GM23248 (cell line): Measurements from ENCODE around the gene ATP2C1. TPM values are rescaled to one million over a fixed set of nuclear protein-coding genes. Genes with fewer than 3 reads are reported as not detected.

Experiments used
- DNase-seq: peaks from one replicate; pipeline ENCODE4 v3.0.0-alpha.2; 2015
- H2AFZ ChIP-seq: fragments of 200-600 bp; sonication (generic); 2 replicates; pipeline ENCODE4 v1.6.1; 2016; ENCODE audit warnings: antibody characterized with exemption
- H3F3A ChIP-seq: fragments of 200-600 bp; sonication (generic); 2 replicates; pipeline ENCODE4 v1.6.1; 2016; ENCODE audit warnings: mild to moderate bottlenecking, antibody characterized with exemption, mixed run types; ENCODE audit not compliant: insufficient read depth
- H3K27ac ChIP-seq: fragments of 200-600 bp; sonication (generic); 2 replicates; pipeline ENCODE4 v1.5.1; 2016; ENCODE audit warnings: mild to moderate bottlenecking
- H3K27me3 ChIP-seq: fragments of 200-600 bp; sonication (generic); replicated peaks from 2 replicates; pipeline ENCODE4 v1.6.1; 2016; ENCODE audit warnings: mild to moderate bottlenecking; ENCODE audit not compliant: insufficient read depth
- H3K36me3 ChIP-seq: fragments of 200-600 bp; sonication (generic); 2 replicates; pipeline ENCODE4 v1.6.1; 2016; ENCODE audit warnings: low read depth, mild to moderate bottlenecking
- H3K4me1 ChIP-seq: fragments of 200-600 bp; sonication (generic); 2 replicates; pipeline ENCODE4 v1.6.1; 2016; ENCODE audit warnings: mild to moderate bottlenecking; ENCODE audit not compliant: insufficient read depth
- H3K4me2 ChIP-seq: fragments of 200-600 bp; sonication (generic); one replicate; pipeline ENCODE4 v1.6.1; 2016; ENCODE audit warnings: mild to moderate bottlenecking; ENCODE audit not compliant: unreplicated experiment
- H3K4me3 ChIP-seq: fragments of 200-600 bp; sonication (generic); 2 replicates; pipeline ENCODE4 v1.5.1; 2016; ENCODE audit warnings: mild to moderate bottlenecking
- H3K79me2 ChIP-seq: fragments of 200-600 bp; sonication (generic); 2 replicates; pipeline ENCODE4 v1.6.1; 2016; ENCODE audit warnings: mild to moderate bottlenecking; ENCODE audit not compliant: insufficient read depth
- H3K9ac ChIP-seq: fragments of 200-600 bp; sonication (generic); 2 replicates; pipeline ENCODE4 v1.6.1; 2016; ENCODE audit warnings: mild to moderate bottlenecking
- H3K9me2 ChIP-seq: fragments of 200-600 bp; sonication (generic); 2 replicates; pipeline ENCODE4 v1.6.1; 2016; ENCODE audit warnings: mixed run types, mild to moderate bottlenecking, moderate library complexity; ENCODE audit not compliant: insufficient read depth
- H3K9me3 ChIP-seq: fragments of 200-600 bp; sonication (generic); one replicate; pipeline ENCODE4 v1.6.1; 2017; ENCODE audit warnings: low read depth
- H4K20me1 ChIP-seq: fragments of 200-600 bp; sonication (generic); 2 replicates; pipeline ENCODE4 v1.6.0; 2016; ENCODE audit not compliant: insufficient read depth
- EZH2 ChIP-seq: fragments of 200-600 bp; sonication (generic); IDR thresholded peaks from 2 replicates; pipeline ENCODE4 v1.6.1; 2018; ENCODE audit warnings: antibody characterized with exemption, mild to moderate bottlenecking; ENCODE audit not compliant: insufficient read depth, poor library complexity, severe bottlenecking
- EZH2phosphoT487 ChIP-seq: fragments of 200-600 bp; sonication (generic); IDR thresholded peaks from 2 replicates; pipeline ENCODE4 v1.6.1; 2018; ENCODE audit warnings: antibody characterized with exemption, moderate library complexity, mild to moderate bottlenecking, low read depth; ENCODE audit not compliant: insufficient read depth
- WGBS, 2 experiments: methylation state at CpG; one replicate each; pipeline ENCODE4 v1.1.6; 2015 to 2017; ENCODE audit warnings: low lambda C conversion rate in 2 of 2, low coverage in 1 of 2; ENCODE audit errors: missing lambda C conversion rate in 2 of 2; 5-methylcytosine and 5-hydroxymethylcytosine counted together
- in situ Hi-C: fragments of 300-500 bp; cut with MboI; formaldehyde crosslinking; loops from 2 replicates; pipeline ENCODE4 v1.15.0; 2020
- polyA plus RNA-seq: library from polyadenylated mRNA; unstranded; fragments of >200 nt; fragmentation: Nextera tagmentation; extraction: Ambion mirVana; gene quantifications from 2 replicates; pipeline ENCODE4 v1.2.1, GENCODE V29; 2016
- total RNA-seq: library from RNA; depleted of rRNA; stranded (reverse); fragments of >200 nt; shearing (Covaris generic); gene quantifications from 2 replicates; pipeline ENCODE4 v1.2.3, GENCODE V29; 2014

The ATP2C1 gene
- total and polyA plus RNA-seq, 2 experiments from 2014 or later: 73.6 to 74.7 TPM

GRCh38 chr3:130915567-130916292 lies 21.8 kb downstream of the ATP2C1 start:
- Histone ChIP-seq H3F3A (no peaks in the 10 kb centered on the region), H2AFZ (no peak overlapping the region), H3K4me1 (peaks cover 6% of the 10 kb centered on the region; the same call in 1 of the 2 replicates), H3K9ac (no peak overlapping the region), H3K9me2 (no peaks in the 10 kb centered on the region), H3K27ac (no peak overlapping the region), H3K27me3 (no peaks in the 10 kb centered on the region), H4K20me1 (no peaks in the 10 kb centered on the region), H3K4me3 (no peak overlapping the region), H3K4me2 (no peak overlapping the region), H3K36me3 (no peaks in the 10 kb centered on the region), H3K79me2 (peaks cover 77% of the 10 kb centered on the region), H3K9me3 (no peaks in the 10 kb centered on the region)
- TF ChIP-seq EZH2 (no peak), EZH2phosphoT487 (no peak)
- in situ Hi-C loops: no loop called here
- DNase-seq: no peak
- 86 to 87% methylated on average over 7 of the region's 7 CpGs for WGBS, 2 experiments

GRCh38 chr3:130916507-130917167 lies 22.8 kb downstream of the ATP2C1 start:
- DNase-seq: no peak
- Histone ChIP-seq H3K9me3 (no peaks in the 10 kb centered on the region), H3K36me3 (no peaks in the 10 kb centered on the region), H3K9ac (no peak overlapping the region), H3K79me2 (peaks cover 86% of the 10 kb centered on the region), H3K4me1 (peaks cover 6% of the 10 kb centered on the region; the same call in 1 of the 2 replicates), H3K4me3 (no peak overlapping the region), H3F3A (no peaks in the 10 kb centered on the region), H3K4me2 (no peak overlapping the region), H2AFZ (no peak overlapping the region), H3K27ac (no peak overlapping the region), H3K27me3 (no peaks in the 10 kb centered on the region), H4K20me1 (no peaks in the 10 kb centered on the region), H3K9me2 (no peaks in the 10 kb centered on the region)
- TF ChIP-seq EZH2 (no peak), EZH2phosphoT487 (no peak)
- in situ Hi-C loops: no loop called here
- WGBS, 2 experiments: 96 to 97% methylated on average over 4 of the region's 4 CpGs

GRCh38 chr3:130918328-130918727 lies 24.4 kb downstream of the ATP2C1 start:
- no peaks in the 10 kb centered on the region for H4K20me1 ChIP-seq
- no peak overlapping the region for H3K27ac ChIP-seq
- H3F3A ChIP-seq: no peaks in the 10 kb centered on the region
- TF ChIP-seq EZH2phosphoT487 (no peak), EZH2 (no peak)
- H3K4me1 ChIP-seq: peaks cover 6% of the 10 kb centered on the region
- in situ Hi-C loops: no loop called here
- 77 to 80% methylated on average over 7 of the region's 7 CpGs for WGBS, 2 experiments
- no peak overlapping the region for H3K4me2 ChIP-seq
- H3K79me2 ChIP-seq: peaks cover 100% of the 10 kb centered on the region
- no peak overlapping the region for H2AFZ ChIP-seq
- no peaks in the 10 kb centered on the region for H3K9me3 ChIP-seq
- H3K9ac ChIP-seq: no peak overlapping the region
- no peak overlapping the region for H3K4me3 ChIP-seq
- no peaks in the 10 kb centered on the region for H3K27me3 ChIP-seq
- H3K9me2 ChIP-seq: no peaks in the 10 kb centered on the region
- no peaks in the 10 kb centered on the region for H3K36me3 ChIP-seq
- DNase-seq: no peak

- no peak for TF ChIP-seq EZH2
- no peak for TF ChIP-seq EZH2phosphoT487
- H2AFZ ChIP-seq: no peak overlapping the region
- no peak overlapping the region for H3K4me3 ChIP-seq
- H3F3A ChIP-seq: peaks cover 18% of the 10 kb centered on the region; the same call in 1 of the 2 replicates
- peaks cover 25% of the 10 kb centered on the region for H3K4me1 ChIP-seq
- WGBS, 2 experiments: 91 to 95% methylated on average over 3 of the region's 3 CpGs
- no peak overlapping the region for H3K27ac ChIP-seq
- peaks cover 100% of the 10 kb centered on the region for H3K79me2 ChIP-seq
- peak; percentile 40 for DNase-seq
- no peaks in the 10 kb centered on the region for H4K20me1 ChIP-seq
- H3K36me3 ChIP-seq: no peaks in the 10 kb centered on the region
- in situ Hi-C loops: no loop called here
- no peak overlapping the region for H3K9ac ChIP-seq
- H3K27me3 ChIP-seq: no peaks in the 10 kb centered on the region
- H3K9me3 ChIP-seq: no peaks in the 10 kb centered on the region
- no peaks in the 10 kb centered on the region for H3K9me2 ChIP-seq
- no peak overlapping the region for H3K4me2 ChIP-seq
Observed at GRCh38 chr3:130925628-130926027, 31.7 kb downstream of the ATP2C1 start.
